MCF 10A (cell line): ENCODE measurements around the gene CPT1B. TPM values are rescaled to one million over a fixed set of nuclear protein-coding genes. Genes with fewer than 3 reads are reported as not detected.

Experiments used
- BruUV-seq: library from RNA; stranded (reverse); fragments of 400-500 nt; replicated peaks from 2 replicates; lab custom pipeline; 2021; lab: Mats Ljungman, UMichigan
- CTCF ChIA-PET: fragments of 300-600 bp; sonication (Branson Sonifier 250); formaldehyde crosslinking; extraction: SDS; loops from one replicate; lab custom pipeline; 2021; ENCODE audit warnings: antibody characterized with exemption, inconsistent platforms; lab: Yijun Ruan, JAX
- POLR2A ChIA-PET: fragments of 300-600, 350-650 bp; sonication (Branson Sonifier 250); formaldehyde crosslinking; extraction: SDS; loops from one replicate; lab custom pipeline; 2020; ENCODE audit warnings: antibody characterized with exemption, inconsistent platforms; lab: Yijun Ruan, JAX
- DNase-seq: peaks from one replicate; pipeline ENCODE4 v3.0.0-alpha.2; 2018; ENCODE audit not compliant: unreplicated experiment
- H3K27ac Mint-ChIP-seq: one replicate; pipeline ENCODE4 v1.8.0; 2022; ENCODE audit warnings: mild to moderate bottlenecking, low read depth, mixed read lengths; ENCODE audit not compliant: unreplicated experiment
- H3K27me3 Mint-ChIP-seq: one replicate; pipeline ENCODE4 v1.8.0; 2022; ENCODE audit warnings: mixed read lengths; ENCODE audit not compliant: insufficient read depth, unreplicated experiment
- H3K36me3 Mint-ChIP-seq: one replicate; pipeline ENCODE4 v1.8.0; 2022; ENCODE audit warnings: mild to moderate bottlenecking, moderate library complexity, mixed read lengths; ENCODE audit not compliant: insufficient read depth, unreplicated experiment
- H3K4me1 Mint-ChIP-seq: one replicate; pipeline ENCODE4 v1.8.0; 2022; ENCODE audit warnings: mixed read lengths; ENCODE audit not compliant: insufficient read depth, unreplicated experiment
- H3K4me3 Mint-ChIP-seq: one replicate; pipeline ENCODE4 v1.8.0; 2022; ENCODE audit warnings: mild to moderate bottlenecking, moderate library complexity, mixed read lengths; ENCODE audit not compliant: unreplicated experiment
- H3K9me3 Mint-ChIP-seq: one replicate; pipeline ENCODE4 v1.8.0; 2022; ENCODE audit warnings: mixed read lengths; ENCODE audit not compliant: unreplicated experiment
- CTCF ChIP-seq: fragments of 200-600 bp; IDR thresholded peaks from one replicate; pipeline ENCODE4 v1.8.0; 2022; ENCODE audit warnings: antibody characterized with exemption, mild to moderate bottlenecking; ENCODE audit not compliant: unreplicated experiment
- intact Hi-C: fragments of 100-400 bp; cut with micrococcal nuclease; formaldehyde crosslinking; loops from 2 replicates; pipeline ENCODE4 v1.14.1; 2022
- total RNA-seq: library from RNA; stranded (reverse); gene quantifications from 2 replicates; pipeline ENCODE4 v1.2.3, GENCODE V29; 2022

CPT1B gene
- total RNA-seq, 1 experiment from 2014 or later = 52.2 TPM

- no peaks in the 10 kb centered on the region for H3K36me3 Mint-ChIP-seq
- no TSS peak for BruUV-seq
- H3K4me1 Mint-ChIP-seq = no peaks in the 10 kb centered on the region
- no peak for TF ChIP-seq CTCF
- no peak overlapping the region for H3K27ac Mint-ChIP-seq
- no peak overlapping the region for H3K4me3 Mint-ChIP-seq
- H3K9me3 Mint-ChIP-seq = peaks cover 9% of the 10 kb centered on the region
- ChIA-PET CTCF (interaction anchor here (1.0 kb wide), 1 partner anchor 34 kb away, joined by 3 read pairs; no protein-coding TSS in a partner anchor), POLR2A (interaction anchor here (0.6 kb wide), 1 partner anchor 45 kb away, joined by 3 read pairs; no protein-coding TSS in a partner anchor)
- DNase-seq = no peak
- intact Hi-C loops = no loop called here
- H3K27me3 Mint-ChIP-seq = peaks cover 11% of the 10 kb centered on the region
Observed at GRCh38 chr22:50586416-50586815, 8.2 kb upstream of the CPT1B start.

GRCh38 chr22:50585781-50586180 lies 7.6 kb upstream of the CPT1B start:
- intact Hi-C loops = no loop called here
- Mint-ChIP-seq H3K27ac (no peak overlapping the region), H3K36me3 (no peaks in the 10 kb centered on the region), H3K4me3 (no peak overlapping the region), H3K4me1 (no peaks in the 10 kb centered on the region), H3K9me3 (peaks cover 3% of the 10 kb centered on the region), H3K27me3 (peaks cover 8% of the 10 kb centered on the region)
- BruUV-seq = no TSS peak
- ChIA-PET CTCF (interaction anchor here (2.2 kb wide), 1 partner anchor 35 kb away, joined by 9 read pairs; no protein-coding TSS in a partner anchor), POLR2A (interaction anchor here (1.3 to 4.7 kb wide), 2 partner anchors 23 to 61 kb away, joined by 3 to 38 read pairs; partner anchors contain the start of gene SCO2)
- TF ChIP-seq CTCF = no peak
- DNase-seq = no peak

GRCh38 chr22:50585238-50585637 lies 7.0 kb upstream of the CPT1B start:
- no peaks in the 10 kb centered on the region for H3K4me1 Mint-ChIP-seq
- intact Hi-C loops = no loop called here
- TF ChIP-seq CTCF = no peak
- ChIA-PET CTCF (interaction anchor here (0.6 to 2.2 kb wide), 2 partner anchors 15 to 36 kb away, joined by 7 to 9 read pairs; no protein-coding TSS in a partner anchor), POLR2A (interaction anchor here (1.3 to 4.7 kb wide), 3 partner anchors 21 to 60 kb away, joined by 3 to 38 read pairs (median 38); partner anchors contain the start of genes SCO2 and SYCE3)
- no peak overlapping the region for H3K27ac Mint-ChIP-seq
- H3K4me3 Mint-ChIP-seq = no peak overlapping the region
- no TSS peak for BruUV-seq
- DNase-seq = no peak
- H3K27me3 Mint-ChIP-seq = peaks cover 3% of the 10 kb centered on the region
- H3K9me3 Mint-ChIP-seq = no peaks in the 10 kb centered on the region
- no peaks in the 10 kb centered on the region for H3K36me3 Mint-ChIP-seq

GRCh38 chr22:50584106-50585096 lies 6.2 kb upstream of the CPT1B start:
- no peaks in the 10 kb centered on the region for H3K27me3 Mint-ChIP-seq
- intact Hi-C loops = loop anchor here (5.0 kb wide), 1 partner anchor 57 kb away; the partner anchor contains the start of gene SCO2
- no peak for DNase-seq
- H3K4me1 Mint-ChIP-seq = no peaks in the 10 kb centered on the region
- CTCF ChIA-PET = interaction anchor here (0.6 to 2.2 kb wide), 4 partner anchors 14 to 53 kb away, joined by 3 to 9 read pairs (median 5); no protein-coding TSS in a partner anchor
- no peak for TF ChIP-seq CTCF
- POLR2A ChIA-PET = interaction anchor here (1.3 to 4.8 kb wide), 5 partner anchors 20 to 59 kb away, joined by 3 to 51 read pairs (median 38); partner anchors contain the start of genes SCO2 and SYCE3
- no TSS peak for BruUV-seq
- H3K9me3 Mint-ChIP-seq = no peaks in the 10 kb centered on the region
- no peak overlapping the region for H3K27ac Mint-ChIP-seq
- H3K4me3 Mint-ChIP-seq = peak overlapping the region; percentile 94
- H3K36me3 Mint-ChIP-seq = peaks cover 4% of the 10 kb centered on the region
